NCI-H2081 (cell line): Measurements from ENCODE around the gene JCAD.
"Not testable (repeated sequence)": the region's sequence is repeated elsewhere in the genome, so short reads cannot be mapped to it uniquely, and the experiment has no call there.

Source experiments
- DNase-seq, 2 experiments: peaks; one replicate each; lab custom pipeline; 2025; lab: John Stamatoyannopoulos, UW

JCAD gene

GRCh38 chr10:30026578-30026977 lies 32.8 kb downstream of the JCAD start:
- DNase-seq = no peak

GRCh38 chr10:30026080-30026479 lies 33.3 kb downstream of the JCAD start:
- no peak for DNase-seq

GRCh38 chr10:30025428-30025827 lies 34.0 kb downstream of the JCAD start:
- not testable (repeated sequence) for DNase-seq

GRCh38 chr10:30022590-30022989 lies 36.8 kb downstream of the JCAD start:
- DNase-seq = no peak

- DNase-seq = no peak
Measured at GRCh38 chr10:30019468-30019867, 39.9 kb downstream of the JCAD start.

GRCh38 chr10:30018496-30018895 lies 40.9 kb downstream of the JCAD start:
- no peak for DNase-seq

GRCh38 chr10:30017966-30018365 lies 41.4 kb downstream of the JCAD start:
- no peak for DNase-seq

GRCh38 chr10:30017556-30017955 lies 41.8 kb downstream of the JCAD start:
- DNase-seq = no peak

- no peak for DNase-seq
Measured at GRCh38 chr10:30014511-30014910, 44.9 kb downstream of the JCAD start.

GRCh38 chr10:30013757-30014156 lies 45.6 kb downstream of the JCAD start:
- peak; percentile 53 to 70 for DNase-seq

- DNase-seq = no peak
Measured at GRCh38 chr10:30011956-30012647, 47.3 kb downstream of the JCAD start.

- no peak for DNase-seq
Measured at GRCh38 chr10:30011396-30011795, 48.0 kb downstream of the JCAD start.

- no peak for DNase-seq
Measured at GRCh38 chr10:30007406-30007805, 52.0 kb downstream of the JCAD start.

GRCh38 chr10:30006410-30006809 lies 53.0 kb downstream of the JCAD start:
- no peak for DNase-seq

- DNase-seq = not testable (repeated sequence)
Measured at GRCh38 chr10:30005116-30005515, 54.3 kb downstream of the JCAD start.

- DNase-seq = peak; percentile 42 to 61
Measured at GRCh38 chr10:30002426-30003266, 56.7 kb downstream of the JCAD start.

- DNase-seq = no peak
Measured at GRCh38 chr10:30000802-30001571, 58.4 kb downstream of the JCAD start.

- DNase-seq = peak; percentile 41 to 64
Measured at GRCh38 chr10:29998142-29998808, 61.1 kb downstream of the JCAD start.

GRCh38 chr10:29994811-29995210 lies 64.6 kb downstream of the JCAD start:
- DNase-seq = no peak

- no peak for DNase-seq
Measured at GRCh38 chr10:29993319-29993915, 66.0 kb downstream of the JCAD start.

- DNase-seq = no peak
Measured at GRCh38 chr10:29992914-29993313, 66.5 kb downstream of the JCAD start.

GRCh38 chr10:29991382-29991781 lies 68.0 kb downstream of the JCAD start:
- DNase-seq = no peak
